HEK293T (cell line): Measurements from ENCODE around the gene TJP1.
"Not testable (repeated sequence)": the region's sequence is repeated elsewhere in the genome, so short reads cannot be mapped to it uniquely, and the experiment has no call there.

Source experiments
- CTCF ChIA-PET: fragments of 350-600 bp; formaldehyde crosslinking; extraction: SDS; loops from one replicate; lab custom pipeline; 2021; ENCODE audit warnings: antibody characterized with exemption, inconsistent platforms; lab: Yijun Ruan, JAX
- POLR2A ChIA-PET: fragments of 350-600 bp; formaldehyde crosslinking; extraction: SDS; loops from one replicate; lab custom pipeline; 2020; ENCODE audit warnings: antibody characterized with exemption, inconsistent platforms; lab: Yijun Ruan, JAX
- DNase-seq: peaks from one replicate; pipeline ENCODE4 v3.0.0; 2012; ENCODE audit warnings: mixed read lengths; ENCODE audit errors: extremely low spot score
- ARNT ChIP-seq: fragments of 450-650 bp; IDR thresholded peaks from 2 replicates; pipeline ENCODE4 v1.6.1; 2017; ENCODE audit warnings: mild to moderate bottlenecking
- BHLHE40 ChIP-seq: fragments of 450-650 bp; IDR thresholded peaks from 2 replicates; pipeline ENCODE4 v1.6.1; 2016; ENCODE audit warnings: mild to moderate bottlenecking, moderate library complexity, borderline replicate concordance
- CTBP1 ChIP-seq: fragments of 450-650 bp; IDR thresholded peaks from 2 replicates; pipeline ENCODE4 v1.6.1; 2016; ENCODE audit warnings: borderline replicate concordance
- ELF4 ChIP-seq: fragments of 450-650 bp; IDR thresholded peaks from 2 replicates; pipeline ENCODE4 v1.6.1; 2017; ENCODE audit warnings: antibody characterized with exemption
- FOXA1 ChIP-seq: fragments of 450-650 bp; IDR thresholded peaks from 2 replicates; pipeline ENCODE4 v1.6.1; 2016; ENCODE audit warnings: mild to moderate bottlenecking
- FOXK2 ChIP-seq: fragments of 450-650 bp; IDR thresholded peaks from 2 replicates; pipeline ENCODE4 v1.6.1; 2016; ENCODE audit warnings: mild to moderate bottlenecking
- FOXM1 ChIP-seq: fragments of 450-650 bp; IDR thresholded peaks from 2 replicates; pipeline ENCODE4 v1.6.1; 2017; ENCODE audit warnings: mild to moderate bottlenecking, borderline replicate concordance
- HDGF ChIP-seq: fragments of 450-650 bp; IDR thresholded peaks from 2 replicates; pipeline ENCODE4 v1.6.1; 2017; ENCODE audit warnings: antibody characterized with exemption, borderline replicate concordance
- L3MBTL2 ChIP-seq: fragments of 450-650 bp; conservative IDR thresholded peaks from 2 replicates; pipeline ENCODE4 v1.6.1; 2016; ENCODE audit warnings: mild to moderate bottlenecking
- LEF1 ChIP-seq: fragments of 450-650 bp; IDR thresholded peaks from 2 replicates; pipeline ENCODE4 v1.6.1; 2017; ENCODE audit warnings: mild to moderate bottlenecking, borderline replicate concordance
- NFRKB ChIP-seq: fragments of 450-650 bp; IDR thresholded peaks from 2 replicates; pipeline ENCODE4 v1.6.1; 2016; ENCODE audit warnings: mild to moderate bottlenecking, moderate library complexity
- PKNOX1 ChIP-seq: fragments of 450-650 bp; IDR thresholded peaks from 2 replicates; pipeline ENCODE4 v1.6.1; 2016
- SP1 ChIP-seq: fragments of 450-650 bp; IDR thresholded peaks from 2 replicates; pipeline ENCODE4 v1.6.1; 2017
- SUZ12 ChIP-seq: fragments of 450-650 bp; IDR thresholded peaks from 2 replicates; pipeline ENCODE4 v1.6.1; 2016; ENCODE audit warnings: mild to moderate bottlenecking
- TARDBP ChIP-seq: fragments of 450-650 bp; IDR thresholded peaks from 2 replicates; pipeline ENCODE4 v1.6.1; 2016
- ZNF384 ChIP-seq: fragments of 450-650 bp; IDR thresholded peaks from 2 replicates; pipeline ENCODE4 v1.6.1; 2016

The TJP1 gene

GRCh38 chr15:29668120-29668602 is 154.1 kb downstream of the TJP1 start:
- peak; percentile 76 for DNase-seq
- CTCF ChIA-PET: no interaction called here
- TF ChIP-seq ELF4: no peak
- no peak for TF ChIP-seq FOXK2
- no peak for TF ChIP-seq FOXA1
- TF ChIP-seq FOXM1: no peak
- TF ChIP-seq ARNT: no peak
- TF ChIP-seq CTBP1: no peak
- TF ChIP-seq BHLHE40: no peak
- TF ChIP-seq LEF1: no peak
- no peak for TF ChIP-seq SUZ12
- TF ChIP-seq PKNOX1: no peak
- POLR2A ChIA-PET: no interaction called here

- DNase-seq: no peak
- ChIA-PET POLR2A (no interaction called here), CTCF (interaction anchor here (0.9 kb wide), 1 partner anchor 131 kb away, joined by 3 read pairs; no protein-coding TSS in a partner anchor)
- TF ChIP-seq SUZ12 (no peak), PKNOX1 (no peak), ARNT (no peak), SP1 (no peak), TARDBP (no peak), HDGF (no peak), FOXA1 (no peak), BHLHE40 (no peak), ELF4 (no peak), FOXM1 (no peak)
Measured at GRCh38 chr15:29666241-29666640, 156.0 kb downstream of the TJP1 start.

GRCh38 chr15:29665444-29666003 is 156.7 kb downstream of the TJP1 start:
- ChIA-PET POLR2A (no interaction called here), CTCF (no interaction called here)
- no peak for TF ChIP-seq FOXK2
- no peak for DNase-seq

- DNase-seq: no peak
- TF ChIP-seq FOXA1: no peak
- no peak for TF ChIP-seq SP1
- TF ChIP-seq HDGF: no peak
- no peak for TF ChIP-seq SUZ12
- no peak for TF ChIP-seq FOXM1
- TF ChIP-seq ARNT: no peak
- TF ChIP-seq L3MBTL2: no peak
- TF ChIP-seq TARDBP: no peak
- no peak for TF ChIP-seq LEF1
- no peak for TF ChIP-seq BHLHE40
- TF ChIP-seq CTBP1: no peak
- no peak for TF ChIP-seq FOXK2
- TF ChIP-seq ZNF384: no peak
- TF ChIP-seq ELF4: no peak
- ChIA-PET POLR2A (no interaction called here), CTCF (interaction anchor here (0.7 kb wide), 1 partner anchor 8 kb away, joined by 4 read pairs; no protein-coding TSS in a partner anchor)
Measured at GRCh38 chr15:29664406-29664805, 157.9 kb downstream of the TJP1 start.

- POLR2A ChIA-PET: not testable (repeated sequence)
Measured at GRCh38 chr15:29657476-29657817, 164.8 kb downstream of the TJP1 start.

GRCh38 chr15:29656636-29657475 is 165.4 kb downstream of the TJP1 start:
- DNase-seq: no peak
- TF ChIP-seq SP1: no peak
- TF ChIP-seq FOXM1: no peak
- no peak for TF ChIP-seq TARDBP
- no peak for TF ChIP-seq PKNOX1
- TF ChIP-seq SUZ12: no peak
- TF ChIP-seq L3MBTL2: no peak
- TF ChIP-seq ELF4: no peak
- no peak for TF ChIP-seq ARNT
- TF ChIP-seq FOXA1: no peak
- no peak for TF ChIP-seq NFRKB
- TF ChIP-seq FOXK2: no peak
- CTCF ChIA-PET: no interaction called here
- POLR2A ChIA-PET: no interaction called here

More at GRCh38 chr15:29657476-29657817, 164.8 kb downstream of the TJP1 start:
- DNase-seq, CTCF ChIA-PET: not testable (repeated sequence)
